ENCODE data around the gene LBHD2.

DNA sequence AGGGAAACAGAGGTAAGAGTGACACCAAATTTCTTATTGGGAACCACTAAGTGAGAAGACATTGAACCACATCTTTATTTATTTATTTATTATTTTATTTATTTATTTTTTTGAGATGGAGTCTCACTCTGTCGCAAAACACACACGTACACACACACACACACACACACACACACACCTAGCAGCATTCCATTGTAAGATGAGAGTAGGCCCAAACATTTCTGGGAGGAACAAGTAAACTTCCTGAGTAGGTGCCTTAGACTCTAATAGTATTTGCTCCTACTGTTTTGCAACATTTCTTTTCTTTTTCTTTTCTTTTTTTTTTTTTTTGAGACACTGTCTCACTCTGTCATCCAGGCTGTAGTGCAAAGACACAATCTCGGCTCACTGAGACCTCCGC, 19.6 kb upstream of the LBHD2 start:
- TF ChIP-seq EZH2 (IDR thresholded peaks at IDR 0.05) (no peak), POLR2AphosphoS5 (IDR thresholded peaks at IDR 0.05; ENCODE audit: borderline replicate concordance, low read depth, low read length) (no peak), FOXP2 (optimal IDR thresholded peaks at IDR 0.05; ENCODE audit: control extremely low read depth, extremely low read length, insufficient read depth) (no peak)
